ENCODE measurements around the gene TM4SF1. TPM values are rescaled to one million over a fixed set of nuclear protein-coding genes. Genes with fewer than 3 reads are reported as not detected.

Gene TM4SF1
- total and polyA plus RNA-seq, 9 of the 15 experiments (the other 6 are each of a cell fraction or from before 2014, with no cell fraction given), result 0.06 to 0.44 (median 0.08) TPM; not detected in 4

GRCh38 chr3:149393345-149394160 lies 16.1 kb upstream of the TM4SF1 start:
- ChIA-PET POLR2A (no interaction called here), CTCF (ENCODE audit: low intra/inter-chr PET ratio) (interaction anchor here (1.0 to 1.8 kb wide), 3 partner anchors 273 to 438 kb away, joined by 3 to 5 read pairs (median 3); no protein-coding TSS in a partner anchor)
- no peaks in the 10 kb centered on the region for H3K4me1 ChIP-seq (replicated peaks in 1 of 2; ENCODE audit: control insufficient read depth in 2 of 2, insufficient read depth in 2 of 2, low read length in 2 of 2)
- H4K20me1 ChIP-seq (replicated peaks; ENCODE audit: control insufficient read depth, insufficient read depth, low read length), result no peaks in the 10 kb centered on the region
- H2AFZ ChIP-seq (ENCODE audit: low read depth, low read length), result no peak overlapping the region
- no peaks in the 10 kb centered on the region for H3K79me2 ChIP-seq (ENCODE audit: control insufficient read depth, insufficient read depth, low read length)
- intact Hi-C loops (cut with micrococcal nuclease) (loop anchor here (1.0 to 2.0 kb wide), 2 partner anchors 87 to 95 kb away; no protein-coding TSS in a partner anchor), in situ Hi-C loops (cut with MboI) (no loop called here)
- H3K9me3 ChIP-seq (replicated peaks; ENCODE audit: control insufficient read depth, insufficient read depth, low read depth, low read length), result no peaks in the 10 kb centered on the region
- H3K9me1 ChIP-seq (ENCODE audit: control insufficient read depth, insufficient read depth, low read length), result no peaks in the 10 kb centered on the region
- H3K4me3 ChIP-seq, result no peak overlapping the region
- no peak overlapping the region for H3K27ac ChIP-seq (ENCODE audit: extremely low read depth, low read depth, low read length)
- WGBS (ENCODE audit: insufficient coverage, low coverage, missing lambda C conversion rate), result 0% methylated on average over 4 of the region's 4 CpGs
- peak; percentile 97 for ATAC-seq
- H3K27me3 ChIP-seq (ENCODE audit: control insufficient read depth in 2 of 2, insufficient read depth in 2 of 2, low read length in 2 of 2), result peaks cover 0 to 5% of the 10 kb centered on the region in 2 experiments; a peak in 2 of 5 replicates
- FAIRE-seq, result peak; percentile 86
- no peak overlapping the region for H3K4me2 ChIP-seq (ENCODE audit: insufficient read depth, low read length)
- H3K9ac ChIP-seq (ENCODE audit: insufficient read depth in 1 of 2, low read depth in 2 of 2, low read length in 2 of 2), result no peak overlapping the region
- no TSS peak for BruUV-seq (replicated peaks)
- H3K36me3 ChIP-seq (ENCODE audit: control insufficient read depth, insufficient read depth, low read length), result no peaks in the 10 kb centered on the region
- peak; percentile 35 to 61 (median 48) for DNase-seq (ENCODE audit: extremely low read depth in 1 of 4, low spot score in 3 of 4)
- TF ChIP-seq SMC3 (conservative IDR thresholded peaks at IDR 0.05; ENCODE audit: insufficient read depth, low read depth, low read length), result peak; percentile 31; the same call in 1 of the 2 replicates
- TF ChIP-seq TEAD1 (CRISPR knock-in tag; IDR thresholded peaks at IDR 0.05), result peak in 1 of 2 experiments; percentile 32; a peak in 1 of 4 replicates
- peak; percentile 75 to 99 (median 93) for TF ChIP-seq CTCF (IDR thresholded peaks at IDR 0.05 in 2 of 3, conservative IDR thresholded peaks at IDR 0.05 in 1 of 3; ENCODE audit: insufficient read depth in 2 of 3, low read depth in 1 of 3, low read length in 3 of 3)
- no peak for TF ChIP-seq ZNF121 (CRISPR knock-in tag; conservative IDR thresholded peaks at IDR 0.05)
- TF ChIP-seq CBX1 (IDR thresholded peaks at IDR 0.05; ENCODE audit: low read depth), result no peak
- peak; percentile 85 for TF ChIP-seq TEAD2 (tag; IDR thresholded peaks at IDR 0.05)
- peak; percentile 74 for TF ChIP-seq RAD21 (CRISPR knock-in tag; conservative IDR thresholded peaks at IDR 0.05 in 1 of 2, IDR thresholded peaks at IDR 0.05 in 1 of 2)
- 0 out of 2 replicates have a peak, but pooled peaks have one; percentile 8 for TF ChIP-seq CEBPB (tag; IDR thresholded peaks at IDR 0.05)
- no peak for TF ChIP-seq HMG20B (CRISPR knock-in tag; IDR thresholded peaks at IDR 0.05)
- TF ChIP-seq ZNF23 (CRISPR knock-in tag; IDR thresholded peaks at IDR 0.05), result no peak
- TF ChIP-seq ATF2 (CRISPR knock-in tag; IDR thresholded peaks at IDR 0.05), result no peak
- TF ChIP-seq NONO (IDR thresholded peaks at IDR 0.05; ENCODE audit: low read depth in 2 of 2, low read length in 1 of 2), result no peak
- TF ChIP-seq MAFK (IDR thresholded peaks at IDR 0.05; ENCODE audit: low read length), result no peak
- peak; percentile 25; the same call in 1 of the 2 replicates for TF ChIP-seq RB1 (IDR thresholded peaks at IDR 0.05; ENCODE audit: low read depth)
- no peak for TF ChIP-seq PTBP1 (IDR thresholded peaks at IDR 0.05; ENCODE audit: low read depth, low read length)
- no peak for TF ChIP-seq E2F5 (CRISPR knock-in tag; IDR thresholded peaks at IDR 0.05)
